Epithelial cell of esophagus (primary cell): ENCODE data around the gene EMCN.

ENCODE experiments used
- DNase-seq: peaks from one replicate; pipeline ENCODE4 v3.0.0; 2010; ENCODE audit warnings: low read depth
- H3K4me3 ChIP-seq: 2 replicates; pipeline ENCODE4 v1.5.1; 2011; ENCODE audit warnings: mild to moderate bottlenecking, low read length, control low read depth
- TF ChIP-seq, protein P1 (sequence below): IDR thresholded peaks from 2 replicates; pipeline ENCODE4 v1.5.1; 2011; ENCODE audit warnings: low read depth, mild to moderate bottlenecking, low read length, control low read depth, inconsistent platforms; ENCODE audit not compliant: insufficient read depth; ENCODE audit errors: missing control alignments

EMCN gene

DNA sequence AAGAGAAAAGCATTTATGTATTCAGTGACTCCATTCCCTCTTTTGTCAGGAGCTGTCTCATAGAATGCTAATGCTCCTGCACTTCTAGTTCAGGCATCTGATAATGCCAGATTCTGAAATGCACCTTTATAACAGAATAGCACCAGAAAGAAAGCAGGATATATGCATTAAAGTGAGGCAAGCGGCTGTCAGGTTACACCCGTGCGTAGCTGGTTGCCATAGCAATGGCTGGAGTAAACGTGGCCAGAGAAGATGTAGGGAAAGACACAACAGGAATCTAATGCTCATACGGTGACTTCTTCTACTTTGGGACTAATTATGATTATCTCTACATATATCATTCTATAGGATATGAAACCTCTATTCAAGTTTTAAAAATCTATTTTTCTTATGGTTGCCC is 5.9 kb downstream of the EMCN start:
- TF ChIP-seq, protein P1, sequence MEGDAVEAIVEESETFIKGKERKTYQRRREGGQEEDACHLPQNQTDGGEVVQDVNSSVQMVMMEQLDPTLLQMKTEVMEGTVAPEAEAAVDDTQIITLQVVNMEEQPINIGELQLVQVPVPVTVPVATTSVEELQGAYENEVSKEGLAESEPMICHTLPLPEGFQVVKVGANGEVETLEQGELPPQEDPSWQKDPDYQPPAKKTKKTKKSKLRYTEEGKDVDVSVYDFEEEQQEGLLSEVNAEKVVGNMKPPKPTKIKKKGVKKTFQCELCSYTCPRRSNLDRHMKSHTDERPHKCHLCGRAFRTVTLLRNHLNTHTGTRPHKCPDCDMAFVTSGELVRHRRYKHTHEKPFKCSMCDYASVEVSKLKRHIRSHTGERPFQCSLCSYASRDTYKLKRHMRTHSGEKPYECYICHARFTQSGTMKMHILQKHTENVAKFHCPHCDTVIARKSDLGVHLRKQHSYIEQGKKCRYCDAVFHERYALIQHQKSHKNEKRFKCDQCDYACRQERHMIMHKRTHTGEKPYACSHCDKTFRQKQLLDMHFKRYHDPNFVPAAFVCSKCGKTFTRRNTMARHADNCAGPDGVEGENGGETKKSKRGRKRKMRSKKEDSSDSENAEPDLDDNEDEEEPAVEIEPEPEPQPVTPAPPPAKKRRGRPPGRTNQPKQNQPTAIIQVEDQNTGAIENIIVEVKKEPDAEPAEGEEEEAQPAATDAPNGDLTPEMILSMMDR, result no peak
- DNase-seq, result no peak
- no peak overlapping the region for H3K4me3 ChIP-seq

DNA sequence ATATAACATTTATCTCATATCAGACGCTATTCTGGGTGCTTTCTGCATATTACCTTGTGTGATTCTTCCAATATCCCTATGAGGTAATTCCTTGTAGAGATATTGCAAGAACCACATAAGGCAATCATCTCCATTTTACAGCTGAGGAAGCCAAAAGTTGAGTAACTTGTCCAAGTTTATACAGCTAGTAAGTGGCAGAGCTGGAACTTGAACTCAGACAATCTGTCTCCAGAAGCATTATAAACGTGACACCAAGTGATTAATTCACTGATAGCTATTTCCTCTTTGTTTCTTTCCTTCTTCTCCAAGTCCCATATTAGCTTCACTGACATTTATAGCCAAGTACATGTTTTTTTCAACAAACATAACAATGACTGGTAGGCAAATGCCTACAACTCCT is 7.3 kb downstream of the EMCN start:
- no peak overlapping the region for H3K4me3 ChIP-seq
- TF ChIP-seq, protein P1, result no peak
- no peak for DNase-seq

- no peak for DNase-seq
Measured at GRCh38 chr4:100509386-100509785, 8.4 kb downstream of the EMCN start.

DNA sequence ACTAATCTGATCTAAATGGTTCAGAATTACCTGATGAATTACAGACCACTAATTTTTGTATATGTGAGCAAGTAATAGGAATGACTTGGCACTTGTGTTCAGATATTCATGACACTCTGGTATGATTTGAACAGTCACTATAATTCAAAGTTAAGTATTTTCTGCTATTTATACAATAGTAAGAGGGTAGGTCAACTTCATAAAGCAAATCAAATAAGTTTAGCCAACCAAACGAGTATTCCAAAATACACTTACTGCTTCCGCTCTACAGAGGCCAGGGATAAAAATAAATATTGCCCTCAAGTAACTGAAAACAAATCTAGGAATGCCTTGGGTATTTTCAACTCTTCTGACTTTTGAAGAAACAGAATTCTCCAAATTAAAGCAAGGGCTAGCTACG is 9.1 kb downstream of the EMCN start:
- TF ChIP-seq, protein P1, result no peak
- H3K4me3 ChIP-seq, result no peak overlapping the region
- DNase-seq, result no peak

More at GRCh38 chr4:100509386-100509785, 8.4 kb downstream of the EMCN start:
- H3K4me3 ChIP-seq, result no peak overlapping the region
- TF ChIP-seq, protein P1, result no peak

GRCh38 chr4:100504086-100504874 is 13.5 kb downstream of the EMCN start:
- TF ChIP-seq, protein P1, result no peak
- no peak for DNase-seq

GRCh38 chr4:100497791-100498190 is 20.0 kb downstream of the EMCN start:
- DNase-seq, result no peak
- no peak overlapping the region for H3K4me3 ChIP-seq
- TF ChIP-seq, protein P1, result no peak

More at GRCh38 chr4:100504086-100504874, 13.5 kb downstream of the EMCN start:
- no peak overlapping the region for H3K4me3 ChIP-seq

- DNase-seq, result no peak
- no peak overlapping the region for H3K4me3 ChIP-seq
- TF ChIP-seq, protein P1, result no peak
Measured at GRCh38 chr4:100495074-100495473, 22.7 kb downstream of the EMCN start.
